ENCODE data around the gene RNU1-2.
A peak's percentile ranks its signal among the peaks of the same experiment; 100 is the strongest.
"Not testable (repeated sequence)": the region's sequence is repeated elsewhere in the genome, so short reads cannot be mapped to it uniquely, and the experiment has no call there.

Gene RNU1-2

GRCh38 chr1:16907870-16908758 is 12.3 kb downstream of the RNU1-2 start:
- no peak for DNase-seq (ENCODE audit: low read depth, low spot score)

- not testable (repeated sequence) for DNase-seq (ENCODE audit: low read depth, low spot score)
Measured at GRCh38 chr1:16911851-16912721, 16.3 kb downstream of the RNU1-2 start.

GRCh38 chr1:16912742-16913141 is 17.0 kb downstream of the RNU1-2 start:
- not testable (repeated sequence) for DNase-seq (ENCODE audit: low read depth, low spot score)

- no peak for DNase-seq (ENCODE audit: low read depth, low spot score)
Measured at GRCh38 chr1:16913181-16913832, 17.5 kb downstream of the RNU1-2 start.

GRCh38 chr1:16913833-16914662 is 18.3 kb downstream of the RNU1-2 start:
- peak; percentile 90 for DNase-seq (ENCODE audit: low read depth, low spot score)

- DNase-seq (ENCODE audit: low read depth, low spot score), result not testable (repeated sequence)
Measured at GRCh38 chr1:16914928-16915626, 19.3 kb downstream of the RNU1-2 start.

GRCh38 chr1:16915627-16915973 is 19.8 kb downstream of the RNU1-2 start:
- DNase-seq (ENCODE audit: low read depth, low spot score), result no peak

- DNase-seq (ENCODE audit: low read depth, low spot score), result not testable (repeated sequence)
Measured at GRCh38 chr1:16916036-16916880, 20.5 kb downstream of the RNU1-2 start.

GRCh38 chr1:16918371-16918770 is 22.6 kb downstream of the RNU1-2 start:
- DNase-seq (ENCODE audit: low read depth, low spot score), result no peak

GRCh38 chr1:16918936-16919665 is 23.3 kb downstream of the RNU1-2 start:
- not testable (repeated sequence) for DNase-seq (ENCODE audit: low read depth, low spot score)

- no peak for DNase-seq (ENCODE audit: low read depth, low spot score)
Measured at GRCh38 chr1:16920951-16921350, 25.2 kb downstream of the RNU1-2 start.

- DNase-seq (ENCODE audit: low read depth, low spot score), result no peak
Measured at GRCh38 chr1:16921391-16922185, 25.8 kb downstream of the RNU1-2 start, which contains the start of gene CROCC. Gene CROCC, plus strand, starts transcription at chr1:16921931. Its CDS starts 88 bp downstream, at chr1:16922019.

- no peak for DNase-seq (ENCODE audit: low read depth, low spot score)
Measured at GRCh38 chr1:16922466-16922865, 26.7 kb downstream of the RNU1-2 start.

- no peak for DNase-seq (ENCODE audit: low read depth, low spot score)
Measured at GRCh38 chr1:16922885-16923431, 27.2 kb downstream of the RNU1-2 start.

- DNase-seq (ENCODE audit: low read depth, low spot score), result no peak
Measured at GRCh38 chr1:16924216-16924918, 28.6 kb downstream of the RNU1-2 start.

GRCh38 chr1:16924919-16925477 is 29.2 kb downstream of the RNU1-2 start:
- DNase-seq (ENCODE audit: low read depth, low spot score), result no peak
